HG03175 (cell line): Measurements from ENCODE around the gene DOCK1.
"Not testable (repeated sequence)": the region's sequence is repeated elsewhere in the genome, so short reads cannot be mapped to it uniquely, and the experiment has no call there.

Source experiments
- ATAC-seq: cut with Tn5 transposase; IDR thresholded peaks from one replicate; pipeline ENCODE4 v1.9.1; 2021; ENCODE audit warnings: mild to moderate bottlenecking, moderate library complexity; ENCODE audit not compliant: unreplicated experiment

Gene DOCK1

GRCh38 chr10:126904818-126905701 is at the start of gene DOCK1:
Gene DOCK1 (plus strand): TSS chr10:126905428. CDS start chr10:126905518, 90 bp downstream.
- no peak for ATAC-seq

GRCh38 chr10:126857178-126857806 is 47.9 kb upstream of the DOCK1 start:
- ATAC-seq, result no peak

GRCh38 chr10:126867567-126868365 is 37.5 kb upstream of the DOCK1 start:
- ATAC-seq, result no peak

GRCh38 chr10:126868371-126868770 is 36.9 kb upstream of the DOCK1 start:
- no peak for ATAC-seq

GRCh38 chr10:126872135-126872534 is 33.1 kb upstream of the DOCK1 start:
- no peak for ATAC-seq

- no peak for ATAC-seq
Observed at GRCh38 chr10:126872768-126873167, 32.5 kb upstream of the DOCK1 start.

GRCh38 chr10:126876456-126876855 is 28.8 kb upstream of the DOCK1 start:
- ATAC-seq, result no peak

- no peak for ATAC-seq
Observed at GRCh38 chr10:126877390-126877789, 27.8 kb upstream of the DOCK1 start.

- no peak for ATAC-seq
Observed at GRCh38 chr10:126878594-126878993, 26.6 kb upstream of the DOCK1 start.

- ATAC-seq, result no peak
Observed at GRCh38 chr10:126880926-126881325, 24.3 kb upstream of the DOCK1 start.

- not testable (repeated sequence) for ATAC-seq
Observed at GRCh38 chr10:126882055-126882454, 23.2 kb upstream of the DOCK1 start.

GRCh38 chr10:126888436-126888835 is 16.8 kb upstream of the DOCK1 start:
- ATAC-seq, result not testable (repeated sequence)

GRCh38 chr10:126889421-126889820 is 15.8 kb upstream of the DOCK1 start:
- ATAC-seq, result no peak

- ATAC-seq, result not testable (repeated sequence)
Observed at GRCh38 chr10:126890797-126891196, 14.4 kb upstream of the DOCK1 start.

GRCh38 chr10:126892226-126893175 is 12.7 kb upstream of the DOCK1 start:
- ATAC-seq, result no peak

- ATAC-seq, result no peak
Observed at GRCh38 chr10:126893206-126893605, 12.0 kb upstream of the DOCK1 start.

- no peak for ATAC-seq
Observed at GRCh38 chr10:126893841-126894240, 11.4 kb upstream of the DOCK1 start.

- no peak for ATAC-seq
Observed at GRCh38 chr10:126895214-126895781, 9.9 kb upstream of the DOCK1 start.

GRCh38 chr10:126898460-126898859 is 6.8 kb upstream of the DOCK1 start:
- no peak for ATAC-seq

GRCh38 chr10:126899529-126899928 is 5.7 kb upstream of the DOCK1 start:
- not testable (repeated sequence) for ATAC-seq
